HepG2 (cell line): Measurements from ENCODE around the gene TUBA4B.
A peak's percentile ranks its signal among the peaks of the same experiment; 100 is the strongest.

ENCODE experiments used
- CTCF ChIP-seq: sonication (generic); formaldehyde crosslinking; IDR thresholded peaks from 2 replicates; pipeline ENCODE4 v1.5.0; 2020; ENCODE audit warnings: mild to moderate bottlenecking, missing genetic modification reagents, moderate library complexity
- TEAD3 ChIP-seq: optimal IDR thresholded peaks from 2 replicates; pipeline ENCODE3; 2016; ENCODE audit warnings: borderline replicate concordance
- ZNF792 ChIP-seq: IDR thresholded peaks from 2 replicates; pipeline ENCODE4 v1.6.1; 2016

DNA sequence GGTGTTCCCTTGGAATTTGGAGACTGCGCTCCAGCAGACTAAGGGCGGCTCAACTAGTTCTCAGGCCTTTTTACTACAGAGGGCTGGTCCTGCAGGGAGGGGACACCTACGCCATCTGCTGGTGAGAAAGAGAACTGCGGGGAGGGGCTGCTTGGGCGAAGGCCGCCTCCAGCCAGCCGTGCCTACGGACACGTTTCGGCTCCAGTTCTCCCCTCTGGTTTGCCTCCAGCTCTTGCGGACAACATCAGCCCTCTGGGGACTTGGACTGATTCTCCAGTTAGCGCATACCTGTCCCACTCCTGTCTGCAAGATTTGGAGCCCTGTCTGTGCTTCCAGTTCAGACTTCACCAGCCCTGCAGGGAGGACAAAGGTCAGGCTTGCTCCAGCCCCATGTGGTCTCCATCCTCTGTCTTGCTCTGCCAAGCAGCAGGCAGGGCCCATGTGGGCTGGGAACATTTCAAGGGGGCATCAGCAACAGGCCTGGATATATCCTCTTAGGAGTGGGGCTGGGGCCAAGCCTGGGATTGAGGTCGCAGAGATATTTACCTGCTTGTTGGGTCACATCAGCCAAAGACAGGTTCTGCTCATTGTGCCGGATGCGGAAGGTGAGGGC lies 45.8 kb downstream of the TUBA4B start:
- TF ChIP-seq CTCF (CRISPR knock-in tag) (peak; percentile 97), TEAD3 (CRISPR knock-in tag) (no peak), ZNF792 (CRISPR knock-in tag) (no peak)
